ENCODE measurements around the gene MAMSTR. TPM values are rescaled to one million over a fixed set of nuclear protein-coding genes. Genes with fewer than 3 reads are reported as not detected.
"Not testable (repeated sequence)": the region's sequence is repeated elsewhere in the genome, so short reads cannot be mapped to it uniquely, and the experiment has no call there.

MAMSTR gene
- total and polyA plus RNA-seq, 2 donors (not counting 1 experiment from before 2014, with no cell fraction given), result 0.84 to 0.99 TPM

DNA sequence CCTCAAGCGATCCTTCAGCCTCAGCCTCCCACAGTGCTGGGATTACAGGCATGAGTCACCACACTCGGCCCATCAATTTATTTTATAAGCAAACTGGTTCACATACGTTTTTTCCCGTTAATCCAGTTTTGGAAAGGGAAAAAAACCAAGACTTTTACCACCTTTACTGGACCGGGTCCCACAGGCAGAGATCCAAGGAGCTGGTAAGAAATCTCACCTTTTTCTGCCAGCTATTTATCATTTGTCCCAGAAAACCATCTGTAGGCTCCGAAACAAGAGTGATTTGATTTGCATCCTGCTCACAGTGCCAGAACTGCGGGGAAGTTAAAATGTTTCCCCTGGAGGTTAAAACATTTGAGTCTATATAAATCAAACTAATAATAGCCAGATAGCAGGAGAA, 30.1 kb downstream of the MAMSTR start:
- H4K20me1 ChIP-seq (ENCODE audit: control insufficient read depth, extremely low read depth, insufficient read depth, low read length), result no peaks in the 10 kb centered on the region
- H3K4me2 ChIP-seq (ENCODE audit: extremely low read depth, insufficient read depth, low read length), result no peak overlapping the region
- H2AFZ ChIP-seq (ENCODE audit: low read length), result no peak overlapping the region
- no peaks in the 10 kb centered on the region for H3K9me3 ChIP-seq (ENCODE audit: control insufficient read depth, insufficient read depth, low read depth, low read length)
- TF ChIP-seq EZH2 (IDR thresholded peaks at IDR 0.05; ENCODE audit: low read length, missing control alignments), result no peak
- TF ChIP-seq, protein P1, sequence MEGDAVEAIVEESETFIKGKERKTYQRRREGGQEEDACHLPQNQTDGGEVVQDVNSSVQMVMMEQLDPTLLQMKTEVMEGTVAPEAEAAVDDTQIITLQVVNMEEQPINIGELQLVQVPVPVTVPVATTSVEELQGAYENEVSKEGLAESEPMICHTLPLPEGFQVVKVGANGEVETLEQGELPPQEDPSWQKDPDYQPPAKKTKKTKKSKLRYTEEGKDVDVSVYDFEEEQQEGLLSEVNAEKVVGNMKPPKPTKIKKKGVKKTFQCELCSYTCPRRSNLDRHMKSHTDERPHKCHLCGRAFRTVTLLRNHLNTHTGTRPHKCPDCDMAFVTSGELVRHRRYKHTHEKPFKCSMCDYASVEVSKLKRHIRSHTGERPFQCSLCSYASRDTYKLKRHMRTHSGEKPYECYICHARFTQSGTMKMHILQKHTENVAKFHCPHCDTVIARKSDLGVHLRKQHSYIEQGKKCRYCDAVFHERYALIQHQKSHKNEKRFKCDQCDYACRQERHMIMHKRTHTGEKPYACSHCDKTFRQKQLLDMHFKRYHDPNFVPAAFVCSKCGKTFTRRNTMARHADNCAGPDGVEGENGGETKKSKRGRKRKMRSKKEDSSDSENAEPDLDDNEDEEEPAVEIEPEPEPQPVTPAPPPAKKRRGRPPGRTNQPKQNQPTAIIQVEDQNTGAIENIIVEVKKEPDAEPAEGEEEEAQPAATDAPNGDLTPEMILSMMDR (conservative IDR thresholded peaks at IDR 0.05 in 1 of 2, IDR thresholded peaks at IDR 0.05 in 1 of 2; ENCODE audit: low read depth in 1 of 2, low read length in 2 of 2), result no peak
- H3K4me1 ChIP-seq (ENCODE audit: control insufficient read depth, extremely low read depth, insufficient read depth, low read length), result no peaks in the 10 kb centered on the region
- no peak for DNase-seq (ENCODE audit: low read depth in 2 of 2)
- no peak overlapping the region for H3K27ac ChIP-seq (ENCODE audit: insufficient read depth, low read length)
- H3K4me3 ChIP-seq (replicated peaks in 1 of 4; ENCODE audit: control extremely low read depth in 1 of 4, insufficient read depth in 1 of 4, low read depth in 3 of 4, low read length in 4 of 4), result no peak overlapping the region
- H3K27me3 ChIP-seq (ENCODE audit: control insufficient read depth, insufficient read depth, low read length), result no peaks in the 10 kb centered on the region
- no peaks in the 10 kb centered on the region for H3K36me3 ChIP-seq (ENCODE audit: control insufficient read depth, insufficient read depth, low read length)
- H3K9ac ChIP-seq (ENCODE audit: insufficient read depth, low read length), result no peak overlapping the region
- H3K79me2 ChIP-seq (ENCODE audit: control insufficient read depth, insufficient read depth, low read length), result no peaks in the 10 kb centered on the region

DNA sequence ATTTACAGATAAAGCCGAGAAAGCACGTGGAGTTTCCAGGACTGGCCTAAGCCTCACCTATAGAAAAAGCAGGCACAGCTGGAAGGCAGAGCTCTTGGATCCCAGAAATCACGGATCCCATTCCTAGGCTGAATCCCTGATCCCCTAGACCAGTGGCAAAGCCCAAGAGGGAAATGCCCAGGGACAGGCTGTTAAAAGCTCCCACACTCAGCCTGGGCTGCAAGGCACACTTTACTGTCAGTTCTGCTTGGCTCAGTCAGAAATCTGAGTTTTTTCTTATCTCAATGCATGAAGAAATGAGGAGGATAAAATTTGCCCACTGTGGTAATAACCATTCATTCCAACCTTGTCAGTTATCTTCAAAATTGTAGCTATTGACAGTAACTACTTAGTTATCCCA, 31.7 kb downstream of the MAMSTR start:
- H3K9me3 ChIP-seq (ENCODE audit: control insufficient read depth, insufficient read depth, low read depth, low read length), result no peaks in the 10 kb centered on the region
- H3K36me3 ChIP-seq (ENCODE audit: control insufficient read depth, insufficient read depth, low read length), result no peaks in the 10 kb centered on the region
- no peak overlapping the region for H3K4me2 ChIP-seq (ENCODE audit: extremely low read depth, insufficient read depth, low read length)
- H3K9ac ChIP-seq (ENCODE audit: insufficient read depth, low read length), result no peak overlapping the region
- TF ChIP-seq, protein P1 (conservative IDR thresholded peaks at IDR 0.05 in 1 of 2, IDR thresholded peaks at IDR 0.05 in 1 of 2; ENCODE audit: low read depth in 1 of 2, low read length in 2 of 2), result no peak
- TF ChIP-seq EZH2 (IDR thresholded peaks at IDR 0.05; ENCODE audit: low read length, missing control alignments), result no peak
- H3K27ac ChIP-seq (ENCODE audit: insufficient read depth, low read length), result no peak overlapping the region
- H4K20me1 ChIP-seq (ENCODE audit: control insufficient read depth, extremely low read depth, insufficient read depth, low read length), result no peaks in the 10 kb centered on the region
- DNase-seq (ENCODE audit: low read depth in 2 of 2), result no peak
- no peaks in the 10 kb centered on the region for H3K79me2 ChIP-seq (ENCODE audit: control insufficient read depth, insufficient read depth, low read length)
- H2AFZ ChIP-seq (ENCODE audit: low read length), result no peak overlapping the region
- H3K27me3 ChIP-seq (ENCODE audit: control insufficient read depth, insufficient read depth, low read length), result no peaks in the 10 kb centered on the region
- H3K4me1 ChIP-seq (ENCODE audit: control insufficient read depth, extremely low read depth, insufficient read depth, low read length), result no peaks in the 10 kb centered on the region
- H3K4me3 ChIP-seq (replicated peaks in 1 of 4; ENCODE audit: control extremely low read depth in 1 of 4, insufficient read depth in 1 of 4, low read depth in 3 of 4, low read length in 4 of 4), result no peak overlapping the region

DNA sequence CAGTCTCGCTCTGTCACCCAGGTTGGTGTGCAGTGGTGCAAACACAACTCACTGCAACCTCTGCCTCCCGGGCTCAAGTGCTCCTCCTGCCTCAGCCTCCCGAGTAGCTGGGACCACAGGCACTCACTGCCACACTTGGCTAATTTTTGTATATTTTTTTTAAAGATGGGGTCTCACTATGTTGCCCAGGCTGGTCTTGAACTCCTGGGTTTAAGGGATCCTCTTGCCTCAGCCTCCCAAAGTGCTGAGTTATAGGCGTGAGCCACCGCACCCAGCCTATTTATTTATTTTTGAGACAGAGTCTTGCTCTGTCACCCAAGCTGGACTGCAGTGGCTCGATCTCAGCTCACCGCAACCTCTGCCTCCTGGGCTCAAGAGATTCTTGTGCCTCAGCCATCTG, 32.9 kb downstream of the MAMSTR start:
- not testable (repeated sequence) for H3K4me3 ChIP-seq (replicated peaks in 1 of 4; ENCODE audit: control extremely low read depth in 1 of 4, insufficient read depth in 1 of 4, low read depth in 3 of 4, low read length in 4 of 4); H3K27me3 ChIP-seq (ENCODE audit: control insufficient read depth, insufficient read depth, low read length); H3K27ac ChIP-seq (ENCODE audit: insufficient read depth, low read length); H3K9me3 ChIP-seq (ENCODE audit: control insufficient read depth, insufficient read depth, low read depth, low read length); H3K79me2 ChIP-seq (ENCODE audit: control insufficient read depth, insufficient read depth, low read length); DNase-seq (ENCODE audit: low read depth in 2 of 2); H3K4me1 ChIP-seq (ENCODE audit: control insufficient read depth, extremely low read depth, insufficient read depth, low read length); H4K20me1 ChIP-seq (ENCODE audit: control insufficient read depth, extremely low read depth, insufficient read depth, low read length); H3K4me2 ChIP-seq (ENCODE audit: extremely low read depth, insufficient read depth, low read length); H3K36me3 ChIP-seq (ENCODE audit: control insufficient read depth, insufficient read depth, low read length); H3K9ac ChIP-seq (ENCODE audit: insufficient read depth, low read length); H2AFZ ChIP-seq (ENCODE audit: low read length)

Data from fibroblast of lung (primary cell).